ENCODE results near the gene SLC7A14.

DNA sequence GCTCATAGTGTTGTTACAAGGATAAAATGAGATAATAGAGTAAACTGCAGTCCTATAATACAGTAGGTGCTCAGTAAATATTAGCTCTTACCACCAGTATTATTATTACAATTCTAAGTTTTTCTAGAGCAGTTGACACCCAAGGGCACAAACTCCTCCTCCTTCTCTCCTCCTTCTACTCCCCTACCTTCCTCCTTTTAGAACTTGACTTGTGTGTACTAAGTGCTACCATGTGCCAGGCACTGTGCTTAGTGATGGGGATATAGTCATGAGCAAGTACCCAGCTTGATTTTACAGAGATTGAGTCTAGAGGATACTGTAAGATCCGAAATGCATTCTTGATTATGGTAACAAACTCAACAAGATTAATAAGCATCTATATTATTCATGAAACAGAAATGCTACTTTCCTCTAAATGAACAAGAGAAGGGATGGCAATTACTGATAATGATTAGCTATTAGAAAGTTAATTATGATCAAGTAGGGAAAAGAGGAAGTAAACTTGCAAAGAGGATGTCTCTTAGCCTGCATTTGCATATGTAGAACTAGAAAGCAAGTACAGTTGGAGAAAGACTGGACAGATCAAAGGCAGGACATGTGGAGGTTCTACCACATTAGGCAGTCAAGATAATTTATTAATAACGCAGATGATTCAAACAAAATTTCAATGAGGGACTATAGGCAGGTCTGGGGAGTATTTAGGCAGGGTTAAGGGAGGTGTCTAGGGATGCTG is 94.9 kb downstream of the SLC7A14 start:
- TF ChIP-seq, protein P1, sequence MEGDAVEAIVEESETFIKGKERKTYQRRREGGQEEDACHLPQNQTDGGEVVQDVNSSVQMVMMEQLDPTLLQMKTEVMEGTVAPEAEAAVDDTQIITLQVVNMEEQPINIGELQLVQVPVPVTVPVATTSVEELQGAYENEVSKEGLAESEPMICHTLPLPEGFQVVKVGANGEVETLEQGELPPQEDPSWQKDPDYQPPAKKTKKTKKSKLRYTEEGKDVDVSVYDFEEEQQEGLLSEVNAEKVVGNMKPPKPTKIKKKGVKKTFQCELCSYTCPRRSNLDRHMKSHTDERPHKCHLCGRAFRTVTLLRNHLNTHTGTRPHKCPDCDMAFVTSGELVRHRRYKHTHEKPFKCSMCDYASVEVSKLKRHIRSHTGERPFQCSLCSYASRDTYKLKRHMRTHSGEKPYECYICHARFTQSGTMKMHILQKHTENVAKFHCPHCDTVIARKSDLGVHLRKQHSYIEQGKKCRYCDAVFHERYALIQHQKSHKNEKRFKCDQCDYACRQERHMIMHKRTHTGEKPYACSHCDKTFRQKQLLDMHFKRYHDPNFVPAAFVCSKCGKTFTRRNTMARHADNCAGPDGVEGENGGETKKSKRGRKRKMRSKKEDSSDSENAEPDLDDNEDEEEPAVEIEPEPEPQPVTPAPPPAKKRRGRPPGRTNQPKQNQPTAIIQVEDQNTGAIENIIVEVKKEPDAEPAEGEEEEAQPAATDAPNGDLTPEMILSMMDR (conservative IDR thresholded peaks at IDR 0.05; ENCODE audit: low read length) = no peak
- TF ChIP-seq EZH2phosphoT487 (IDR thresholded peaks at IDR 0.05; ENCODE audit: borderline replicate concordance) = no peak
